RKO (cell line): ENCODE results near the gene LRATD1.

Experiments used
- DNase-seq: peaks from one replicate; pipeline ENCODE4 v3.0.0-alpha.2; 2016; ENCODE audit warnings: low spot score

LRATD1 gene

DNA sequence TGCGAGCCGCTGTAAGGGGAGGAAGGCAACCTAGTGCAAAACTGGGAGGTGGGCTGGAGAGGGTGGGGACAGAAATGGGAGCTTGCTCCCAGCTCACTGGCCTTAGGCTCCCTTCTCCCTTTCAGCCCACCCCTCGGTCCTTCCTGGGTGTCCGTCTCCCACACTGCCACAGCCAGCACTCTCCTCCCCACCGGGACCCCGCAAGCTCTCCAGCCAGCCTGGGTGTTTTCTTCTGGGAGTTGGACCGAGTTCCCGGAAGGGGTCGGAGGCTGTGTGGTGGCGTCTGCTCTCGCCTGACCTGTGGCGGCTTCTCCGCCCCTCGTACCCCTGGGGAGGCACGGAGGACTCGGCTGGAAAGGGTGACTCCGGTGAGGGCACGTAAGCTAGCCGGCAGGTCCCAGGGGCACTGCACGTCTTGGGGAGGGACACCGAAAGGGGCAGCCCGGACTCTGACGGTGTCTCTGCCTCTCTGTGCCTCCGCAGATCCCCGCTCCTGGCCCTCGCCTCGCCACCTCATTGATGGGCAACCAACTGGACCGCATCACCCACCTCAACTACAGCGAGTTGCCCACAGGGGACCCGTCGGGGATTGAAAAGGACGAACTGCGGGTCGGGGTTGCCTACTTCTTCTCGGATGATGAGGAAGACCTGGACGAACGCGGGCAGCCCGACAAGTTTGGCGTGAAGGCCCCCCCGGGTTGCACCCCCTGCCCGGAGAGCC lies 1.1 kb downstream of the LRATD1 start:
- DNase-seq, result no peak

DNA sequence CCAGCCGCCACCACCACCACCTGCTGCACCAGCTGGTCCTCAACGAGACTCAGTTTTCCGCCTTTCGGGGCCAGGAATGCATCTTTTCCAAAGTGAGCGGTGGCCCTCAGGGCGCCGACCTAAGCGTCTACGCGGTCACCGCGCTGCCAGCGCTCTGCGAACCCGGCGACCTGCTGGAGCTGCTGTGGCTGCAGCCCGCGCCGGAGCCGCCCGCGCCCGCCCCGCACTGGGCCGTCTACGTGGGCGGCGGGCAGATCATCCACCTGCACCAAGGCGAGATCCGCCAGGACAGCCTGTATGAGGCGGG lies 1.6 kb downstream of the LRATD1 start:
- no peak for DNase-seq

DNA sequence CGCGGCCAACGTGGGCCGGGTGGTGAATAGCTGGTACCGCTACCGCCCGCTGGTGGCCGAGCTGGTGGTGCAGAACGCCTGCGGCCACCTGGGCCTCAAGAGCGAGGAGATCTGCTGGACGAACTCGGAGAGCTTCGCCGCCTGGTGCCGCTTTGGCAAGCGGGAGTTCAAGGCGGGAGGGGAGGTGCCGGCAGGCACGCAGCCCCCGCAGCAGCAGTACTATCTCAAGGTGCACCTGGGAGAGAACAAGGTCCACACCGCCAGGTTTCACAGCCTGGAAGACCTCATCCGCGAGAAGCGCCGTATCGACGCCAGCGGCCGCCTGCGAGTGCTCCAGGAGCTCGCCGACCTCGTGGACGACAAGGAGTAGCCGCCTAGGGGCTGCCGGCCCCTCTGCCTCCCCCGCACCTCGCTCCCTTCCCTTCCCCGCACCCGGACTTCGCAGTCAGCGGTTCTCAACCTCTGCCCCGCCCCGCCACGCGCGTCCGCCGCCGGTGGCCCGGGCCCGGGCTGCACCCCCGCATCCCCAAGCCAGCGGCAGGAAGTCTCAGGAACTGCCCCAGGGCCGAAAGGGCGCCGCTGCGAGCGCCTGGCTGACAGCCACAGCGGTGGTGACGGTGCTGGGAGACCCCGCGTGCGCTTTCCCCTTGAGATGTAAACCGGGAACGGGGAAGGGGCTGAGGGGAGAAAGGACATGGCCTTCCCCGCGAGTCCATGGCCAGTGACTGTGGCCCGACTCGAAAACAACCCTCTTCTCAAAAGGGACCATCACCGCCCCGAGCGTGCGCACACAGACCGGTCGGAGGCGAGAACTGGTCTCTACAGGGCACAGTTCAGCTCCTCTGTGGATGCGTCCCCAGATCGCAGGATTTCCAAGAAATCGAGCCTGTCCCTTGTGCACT lies 2.2 kb downstream of the LRATD1 start:
- no peak for DNase-seq

DNA sequence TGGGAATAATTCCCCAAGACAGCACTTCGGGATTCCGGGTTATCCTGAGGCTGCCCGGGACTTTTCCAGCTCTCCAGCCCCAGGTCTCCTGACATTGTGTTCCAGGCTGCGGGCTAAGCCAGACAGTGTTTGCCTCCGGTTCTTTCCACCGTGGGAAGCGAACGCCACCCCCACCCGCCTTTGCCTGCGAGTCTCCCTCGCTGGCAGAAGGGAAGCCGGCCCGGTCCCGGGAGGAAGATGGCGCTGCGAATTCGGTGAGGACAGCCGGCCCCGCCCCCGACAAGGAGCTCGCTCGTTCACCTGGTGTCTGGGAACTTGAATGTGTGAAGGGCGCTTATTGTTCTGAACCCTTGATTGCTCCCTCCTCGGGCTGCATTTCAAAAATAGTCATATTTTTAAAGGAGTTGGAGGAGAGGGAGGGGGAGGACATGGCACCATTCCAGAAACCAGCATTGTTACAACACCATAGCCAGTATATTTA lies 2.9 kb downstream of the LRATD1 start:
- no peak for DNase-seq

DNA sequence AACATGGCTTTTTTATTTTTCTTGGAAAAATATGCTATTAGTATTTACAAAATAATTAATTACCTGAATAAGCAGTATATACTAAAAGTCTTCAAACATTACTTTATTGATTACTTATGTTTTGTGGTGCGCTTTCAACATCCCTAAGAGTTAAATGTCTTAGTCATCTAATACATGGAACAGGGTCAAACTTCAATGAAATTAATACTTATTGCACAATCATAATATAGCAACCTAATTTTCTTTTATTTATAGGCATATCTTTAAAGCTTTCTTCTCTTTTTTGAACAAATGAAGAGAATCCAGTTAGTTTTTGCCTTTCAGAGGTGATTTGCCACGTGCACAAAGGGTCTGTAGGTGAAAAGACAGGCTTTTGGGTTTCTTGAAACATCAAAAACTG lies 6.0 kb downstream of the LRATD1 start:
- DNase-seq, result no peak

DNA sequence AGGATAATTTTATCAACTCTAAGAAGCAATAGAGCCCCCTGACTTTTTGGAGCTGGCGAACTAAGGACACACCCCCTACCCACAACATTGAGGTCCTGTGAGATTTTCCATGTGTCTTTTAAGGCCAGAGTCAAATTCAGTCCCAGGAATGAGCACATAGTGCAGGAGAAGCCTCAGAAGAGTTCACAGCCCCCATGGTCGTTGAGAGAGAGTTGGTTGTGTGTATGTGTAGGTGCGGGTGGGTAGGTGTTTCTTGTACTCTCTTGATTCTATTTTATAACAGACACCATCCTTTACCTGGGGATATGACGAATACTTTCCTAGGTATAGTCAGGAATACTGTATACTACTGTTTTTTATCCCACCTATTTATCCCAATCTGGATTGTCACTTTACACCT lies 8.6 kb downstream of the LRATD1 start:
- DNase-seq, result no peak

DNA sequence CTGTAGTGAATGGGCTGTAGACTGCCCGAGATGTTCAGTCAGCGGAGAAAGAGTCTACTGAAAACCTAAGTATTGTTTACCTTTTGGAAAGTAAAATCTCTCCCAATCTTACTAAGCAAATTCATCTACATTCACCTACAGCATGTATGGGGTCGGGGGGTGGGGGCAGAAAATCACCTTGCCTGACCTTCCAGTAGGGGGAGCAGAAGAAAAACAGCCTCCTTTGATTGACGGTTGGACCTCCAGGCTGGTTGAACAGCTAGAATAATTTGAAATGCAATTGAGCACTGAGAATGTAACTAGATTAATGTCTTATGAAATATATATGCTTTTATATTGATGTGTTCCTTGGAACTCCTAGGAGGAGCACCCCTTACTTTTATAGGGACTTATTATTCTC lies 10.0 kb downstream of the LRATD1 start:
- no peak for DNase-seq

DNA sequence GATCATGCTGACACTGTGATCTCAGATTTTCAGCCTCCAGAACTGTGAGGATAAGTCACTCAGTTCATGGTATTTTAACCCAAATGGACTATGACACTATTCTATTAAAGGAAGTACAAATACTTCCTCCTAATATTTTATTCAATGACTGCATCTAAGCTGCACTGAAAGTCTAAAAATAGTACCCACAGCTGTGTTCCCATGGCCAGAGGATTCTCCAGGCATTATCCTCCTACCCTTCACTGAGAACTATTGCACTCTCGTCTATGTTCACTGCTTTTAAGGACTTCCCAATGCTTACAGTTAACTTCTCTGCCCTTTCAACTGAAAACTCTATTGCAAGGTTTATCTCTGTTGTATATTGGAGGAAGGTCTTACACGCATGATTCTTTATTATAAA lies 15.2 kb downstream of the LRATD1 start:
- no peak for DNase-seq

DNA sequence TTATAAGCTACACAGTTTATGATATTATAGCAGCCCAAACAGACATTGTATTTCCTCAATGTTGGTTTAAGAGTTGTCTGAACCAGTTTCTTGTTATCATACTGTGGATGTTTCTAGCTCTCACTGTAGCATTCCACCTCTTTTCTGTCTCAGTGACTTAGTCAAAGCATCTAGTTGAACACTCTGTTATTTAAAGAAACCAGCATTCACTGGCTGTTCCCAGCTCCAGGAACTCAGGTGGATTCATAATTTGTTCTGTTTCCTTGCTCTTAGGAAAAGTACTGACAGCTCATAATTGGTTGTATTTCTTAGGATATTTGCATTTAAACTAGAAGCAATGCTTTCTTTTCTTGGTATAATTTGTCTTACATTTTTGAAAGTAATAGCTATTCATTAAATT lies 17.5 kb downstream of the LRATD1 start:
- no peak for DNase-seq

DNA sequence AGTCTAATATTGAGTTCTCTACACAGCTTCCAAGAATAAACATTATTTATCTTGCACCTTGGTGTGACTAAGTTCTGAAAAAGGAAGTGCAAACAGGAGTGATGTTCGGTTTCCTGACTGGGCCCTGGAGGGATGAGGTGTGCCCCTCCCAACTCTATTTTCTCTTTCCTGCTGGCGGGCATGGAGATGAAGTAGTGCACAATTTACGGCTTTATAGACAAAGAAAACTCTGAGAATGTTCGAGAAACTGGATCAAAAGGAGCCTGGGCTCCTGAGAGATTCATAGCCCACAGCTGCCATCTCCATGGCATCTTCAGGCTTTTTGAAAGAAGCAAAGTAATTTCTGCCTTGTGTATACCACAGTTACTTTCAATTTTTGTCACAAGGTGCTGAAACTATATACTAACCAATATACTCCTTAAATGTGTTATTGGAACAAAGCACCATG lies 22.3 kb downstream of the LRATD1 start:
- DNase-seq, result no peak

DNA sequence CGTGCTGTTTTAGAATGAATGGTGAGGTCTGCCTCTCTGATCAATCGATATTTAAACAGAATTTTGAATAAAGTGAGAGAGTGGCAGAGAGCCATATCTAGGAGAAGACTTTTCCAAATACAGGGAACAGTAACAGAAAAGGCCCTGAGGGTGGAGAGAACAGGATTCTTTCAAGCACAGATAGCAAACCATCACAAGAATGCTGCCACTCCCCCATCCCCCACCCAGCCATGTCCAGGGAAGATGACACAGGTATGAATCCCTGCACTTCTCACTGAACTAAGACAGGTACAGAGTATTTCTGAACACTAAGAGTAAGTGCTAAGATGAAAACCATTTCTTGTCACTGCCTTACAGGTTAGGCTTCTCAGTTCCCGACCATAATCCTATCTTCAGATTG lies 23.6 kb downstream of the LRATD1 start:
- no peak for DNase-seq

DNA sequence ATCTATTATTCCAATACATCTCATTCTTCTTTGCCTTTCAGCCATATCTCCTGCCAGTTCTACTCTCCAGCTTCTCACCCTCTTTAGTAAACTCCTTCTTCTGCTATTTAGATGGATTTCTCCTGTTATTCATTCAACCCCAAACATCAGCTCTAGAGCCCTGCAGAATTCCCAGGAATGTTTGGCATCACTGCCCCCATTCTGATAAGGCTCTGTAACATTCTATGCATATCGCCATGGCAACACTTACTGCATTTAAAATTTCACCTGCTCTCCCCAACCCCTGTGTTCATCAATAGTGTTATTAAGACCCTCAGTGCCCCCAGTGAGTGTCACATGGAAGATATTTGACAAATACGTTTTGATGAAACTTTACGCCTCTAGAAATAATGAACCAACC lies 28.6 kb downstream of the LRATD1 start:
- no peak for DNase-seq

DNA sequence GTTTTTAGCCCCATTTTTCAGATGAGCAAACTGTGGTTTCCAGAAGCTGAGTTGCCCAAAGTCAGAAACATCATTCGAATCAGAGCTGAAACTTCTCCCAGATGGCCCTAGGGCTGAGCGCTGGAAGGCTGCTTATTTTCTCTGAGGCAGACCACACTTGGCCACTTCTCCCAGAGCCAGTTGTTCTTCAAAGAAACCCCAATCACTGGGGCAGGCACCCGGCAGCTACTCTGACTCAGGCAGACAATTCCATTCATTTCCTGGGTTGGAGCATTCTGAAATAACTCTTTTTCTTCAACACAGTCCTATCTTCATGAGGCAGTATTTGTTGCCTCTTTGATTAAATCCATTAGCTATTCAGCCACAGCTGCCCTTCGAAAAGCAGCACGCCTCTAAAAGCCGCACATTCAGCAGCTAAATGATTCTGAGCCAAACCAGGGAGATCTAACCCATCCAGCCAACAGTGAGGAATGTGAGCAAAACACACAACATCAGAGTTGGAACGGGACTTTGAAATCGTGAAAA lies 40.9 kb downstream of the LRATD1 start:
- no peak for DNase-seq

DNA sequence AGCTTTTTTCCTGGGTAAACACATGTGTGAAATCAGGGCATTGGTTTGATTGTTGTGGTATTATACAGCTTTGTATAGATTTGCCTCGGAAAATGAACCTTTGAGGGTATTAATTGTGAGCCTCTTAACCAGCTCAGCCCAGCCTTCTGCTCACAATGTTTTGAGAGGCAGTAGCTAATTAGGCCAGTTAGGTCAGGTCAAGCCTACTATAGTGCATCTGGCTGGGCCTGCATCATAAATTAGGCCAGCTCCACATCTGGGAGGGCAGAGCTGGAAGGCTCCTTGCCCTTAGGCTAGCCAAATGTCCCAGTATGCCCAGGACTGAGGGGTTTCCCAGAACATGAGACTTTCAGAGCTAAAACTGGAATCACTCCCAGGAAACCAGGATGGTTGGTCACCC lies 43.0 kb downstream of the LRATD1 start:
- no peak for DNase-seq

DNA sequence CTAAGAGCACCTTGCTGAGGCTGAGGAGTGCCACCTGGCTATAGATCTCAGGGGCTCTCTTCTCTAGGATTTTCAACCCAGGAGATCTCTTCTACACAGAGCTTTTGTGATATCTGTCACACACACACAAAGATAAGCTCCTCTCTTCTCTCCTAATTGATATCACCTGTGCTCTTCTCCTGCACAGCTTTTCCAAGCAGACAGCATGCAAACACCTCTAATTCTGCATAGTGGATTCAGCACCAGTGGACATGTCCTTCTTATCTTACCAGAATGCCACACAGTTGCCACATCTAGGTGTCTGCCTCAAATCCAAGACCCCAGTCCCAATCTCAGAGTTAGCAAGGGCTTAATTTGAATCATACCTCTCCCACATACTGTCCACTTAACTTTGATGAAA lies 43.9 kb downstream of the LRATD1 start:
- no peak for DNase-seq

DNA sequence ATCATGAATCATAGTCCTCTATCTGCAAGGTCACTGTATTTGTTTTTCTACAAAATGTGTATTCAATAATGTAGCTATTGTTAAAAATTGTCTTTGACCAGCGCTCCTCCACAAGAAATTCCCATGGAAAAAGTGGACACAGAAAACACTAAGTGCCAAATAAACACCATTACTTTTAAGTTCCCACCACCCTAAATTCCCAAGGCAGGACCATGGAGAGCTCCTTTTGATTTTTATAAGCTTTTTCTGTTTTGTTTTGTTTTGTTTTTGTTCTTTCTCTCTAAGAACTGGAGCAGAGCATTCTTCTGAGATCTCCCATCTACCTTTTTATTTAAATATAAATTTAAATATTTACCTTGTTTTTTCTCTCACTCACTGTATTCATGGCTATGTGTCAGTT lies 44.5 kb downstream of the LRATD1 start:
- DNase-seq, result no peak

DNA sequence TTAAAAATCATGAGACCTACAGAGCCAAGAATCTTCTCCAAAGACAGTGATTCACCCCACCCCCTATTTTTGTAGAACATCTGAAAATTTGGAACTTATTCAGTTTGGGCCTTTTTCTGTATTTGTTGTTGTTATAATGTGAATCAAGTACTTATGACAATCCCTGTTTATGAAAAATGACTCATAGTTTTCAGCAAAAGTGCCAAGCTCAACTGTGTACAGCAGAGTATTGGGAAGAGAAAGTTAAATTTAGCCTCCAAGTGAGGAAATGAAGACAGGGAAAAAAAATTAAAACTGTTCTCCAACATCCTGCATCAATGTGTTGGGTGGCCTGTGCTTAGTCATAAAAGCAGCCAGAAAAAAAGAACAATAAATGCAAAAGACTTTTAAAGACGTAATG lies 46.2 kb downstream of the LRATD1 start:
- no peak for DNase-seq

DNA sequence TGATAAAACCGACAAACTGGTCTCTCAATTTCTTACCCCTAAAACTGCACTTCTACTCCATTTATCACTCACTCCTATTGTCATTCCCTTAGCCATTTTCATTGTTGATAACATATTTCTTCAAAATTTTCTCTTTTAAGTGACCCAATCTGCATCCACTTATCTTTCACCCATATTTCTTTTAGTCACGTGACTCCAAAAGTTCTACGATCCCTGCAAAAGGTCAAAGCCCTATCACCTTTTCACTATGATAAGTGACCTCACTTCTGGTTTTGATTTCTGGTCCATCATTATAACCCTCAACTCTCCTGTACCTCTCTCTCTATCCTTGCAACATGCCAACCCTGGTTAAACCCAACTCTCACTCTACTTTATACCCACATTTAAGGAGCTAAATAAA lies 49.1 kb downstream of the LRATD1 start:
- DNase-seq, result no peak
